HG02763 (cell line): ENCODE data around the gene PCDH9.
A peak's percentile ranks its signal among the peaks of the same experiment; 100 is the strongest.

Source experiments
- ATAC-seq: cut with Tn5 transposase; IDR thresholded peaks from one replicate; pipeline ENCODE4 v1.9.1; 2021; ENCODE audit warnings: mild to moderate bottlenecking, moderate library complexity; ENCODE audit not compliant: unreplicated experiment

The PCDH9 gene

DNA sequence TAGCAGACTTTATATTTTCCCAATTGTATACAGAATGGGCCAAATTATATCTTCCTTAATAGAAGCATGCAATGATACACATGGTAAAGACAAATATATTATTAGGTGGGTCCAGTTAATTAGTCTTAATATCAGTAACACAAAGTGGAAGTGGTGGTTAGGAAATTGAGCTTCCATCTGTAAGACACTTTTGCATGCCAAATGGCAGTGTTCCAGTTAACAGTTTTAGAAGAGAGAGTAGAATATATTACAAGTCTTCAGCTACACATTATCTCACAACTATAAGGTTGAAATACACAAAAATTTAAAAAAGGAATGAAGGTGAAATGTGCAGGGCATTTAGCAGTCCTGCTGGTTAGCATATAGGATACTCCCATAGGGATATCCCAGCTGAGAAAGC lies 536.5 kb downstream of the PCDH9 start:
- ATAC-seq = no peak

GRCh38 chr13:66691149-66691548 lies 539.0 kb downstream of the PCDH9 start:
- ATAC-seq = no peak

DNA sequence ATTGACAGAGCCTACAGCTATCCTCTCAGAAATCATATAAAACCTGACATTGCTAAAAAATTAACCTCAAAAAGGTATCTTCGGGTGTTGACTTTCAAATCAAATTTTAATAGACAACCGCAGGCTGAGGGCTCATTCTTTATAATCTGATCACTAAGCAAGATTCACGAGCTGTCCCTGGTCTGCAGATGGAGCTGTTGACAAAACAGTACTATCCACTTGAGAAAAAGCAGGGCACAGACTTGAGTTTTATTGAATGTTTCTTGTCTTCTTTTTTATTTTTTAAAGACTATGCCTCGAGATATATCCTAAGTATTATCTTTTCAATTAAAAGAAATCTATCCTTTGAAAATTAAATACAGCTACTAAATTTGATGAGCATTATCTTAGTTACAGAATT lies 540.5 kb downstream of the PCDH9 start:
- ATAC-seq = no peak

- ATAC-seq = no peak
These were observed 541.0 kb downstream of the PCDH9 start for GRCh38 chr13:66689037-66689619.

- no peak for ATAC-seq
These were observed 548.7 kb downstream of the PCDH9 start for GRCh38 chr13:66681403-66681802.

GRCh38 chr13:66680031-66680430 lies 550.1 kb downstream of the PCDH9 start:
- ATAC-seq = no peak

GRCh38 chr13:66675620-66676019 lies 554.5 kb downstream of the PCDH9 start:
- ATAC-seq = no peak

DNA sequence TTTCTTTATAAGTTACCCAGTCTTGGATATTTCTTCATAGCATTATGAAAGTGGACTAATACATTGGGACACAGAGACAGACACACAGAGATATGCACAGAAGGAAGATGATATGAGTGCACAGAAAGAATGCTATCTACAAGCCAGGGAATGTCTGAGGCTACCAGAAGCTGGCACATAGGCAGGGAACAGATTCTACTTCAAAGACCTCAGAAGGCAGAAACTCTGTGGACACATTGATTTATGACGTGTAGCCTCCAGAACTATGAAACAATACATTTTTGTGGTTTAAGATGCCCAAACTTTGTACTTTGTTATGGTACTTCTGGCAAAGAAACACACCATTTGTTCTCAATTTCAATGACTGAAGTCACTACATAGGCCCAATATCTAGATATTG lies 556.7 kb downstream of the PCDH9 start:
- no peak for ATAC-seq

- ATAC-seq = no peak
These were observed 564.1 kb downstream of the PCDH9 start for GRCh38 chr13:66665991-66666390.

DNA sequence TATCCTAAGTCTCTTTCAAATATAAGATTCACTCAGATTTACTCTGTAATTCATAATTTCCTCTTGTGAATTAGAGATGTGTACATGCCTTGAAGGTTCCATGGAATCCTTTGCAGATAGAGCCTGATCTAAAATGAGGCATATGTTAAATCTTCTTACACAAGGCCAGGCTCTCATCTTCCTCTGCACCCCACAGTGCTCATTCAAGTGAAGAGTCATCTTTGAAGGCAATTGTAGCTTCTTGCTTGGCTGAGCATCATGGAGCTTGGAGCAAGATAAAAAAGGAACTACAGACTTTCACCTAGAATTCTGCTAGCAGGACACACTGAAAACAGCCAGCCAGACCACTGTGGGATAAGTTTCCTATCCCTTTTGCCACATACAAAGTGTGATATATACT lies 566.4 kb downstream of the PCDH9 start:
- ATAC-seq = no peak

DNA sequence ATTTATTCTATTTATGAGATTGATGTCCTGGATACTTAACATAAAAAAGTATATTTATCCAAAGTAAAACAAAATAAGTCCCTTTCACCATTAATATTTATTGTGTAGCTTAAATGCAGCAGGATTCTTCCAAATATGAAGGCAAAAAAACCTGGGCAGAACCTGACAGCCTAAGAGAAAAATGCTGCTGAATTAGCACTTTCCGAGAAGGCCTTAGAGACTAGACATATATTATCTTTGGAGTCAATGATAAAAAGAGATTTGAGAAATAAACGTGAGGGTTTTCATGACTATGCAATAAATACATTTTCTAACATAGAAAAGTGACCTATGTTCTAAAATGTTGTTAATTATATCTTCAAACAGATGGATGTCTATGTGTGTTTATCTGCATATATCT lies 566.9 kb downstream of the PCDH9 start:
- no peak for ATAC-seq

DNA sequence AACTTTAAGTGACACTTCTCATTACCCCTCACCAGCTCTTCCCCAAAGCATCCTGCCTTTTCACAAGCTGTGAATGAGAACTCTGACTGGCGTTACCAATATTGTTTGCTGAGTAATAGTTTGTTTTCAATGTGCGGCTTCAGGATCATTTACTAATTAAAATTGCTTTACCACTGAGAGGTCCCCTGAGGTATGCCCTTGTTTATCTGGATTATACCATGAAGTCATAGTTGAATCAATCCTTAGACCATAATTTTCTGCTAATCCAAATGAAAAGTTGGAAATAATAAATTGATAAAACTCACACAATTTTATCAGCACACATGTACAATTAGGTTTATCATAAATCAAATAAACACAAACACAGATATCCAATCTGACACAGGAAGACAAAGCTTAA lies 568.8 kb downstream of the PCDH9 start:
- ATAC-seq = no peak

DNA sequence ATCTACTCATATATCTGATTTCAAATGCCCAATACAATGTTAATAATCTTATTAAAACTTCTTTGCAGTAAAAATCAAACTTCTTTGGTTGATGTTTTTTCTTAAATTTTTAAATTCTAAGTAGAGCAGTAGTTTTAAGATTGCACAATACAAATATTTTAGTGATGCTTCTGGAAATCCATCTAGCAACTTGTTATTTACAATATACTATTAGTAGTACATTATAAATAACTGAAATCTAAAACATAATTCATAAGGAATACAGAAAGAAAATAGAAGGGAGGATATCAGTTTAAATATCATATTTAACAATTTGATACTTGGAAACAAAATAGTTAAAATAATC lies 569.7 kb downstream of the PCDH9 start:
- no peak for ATAC-seq

DNA sequence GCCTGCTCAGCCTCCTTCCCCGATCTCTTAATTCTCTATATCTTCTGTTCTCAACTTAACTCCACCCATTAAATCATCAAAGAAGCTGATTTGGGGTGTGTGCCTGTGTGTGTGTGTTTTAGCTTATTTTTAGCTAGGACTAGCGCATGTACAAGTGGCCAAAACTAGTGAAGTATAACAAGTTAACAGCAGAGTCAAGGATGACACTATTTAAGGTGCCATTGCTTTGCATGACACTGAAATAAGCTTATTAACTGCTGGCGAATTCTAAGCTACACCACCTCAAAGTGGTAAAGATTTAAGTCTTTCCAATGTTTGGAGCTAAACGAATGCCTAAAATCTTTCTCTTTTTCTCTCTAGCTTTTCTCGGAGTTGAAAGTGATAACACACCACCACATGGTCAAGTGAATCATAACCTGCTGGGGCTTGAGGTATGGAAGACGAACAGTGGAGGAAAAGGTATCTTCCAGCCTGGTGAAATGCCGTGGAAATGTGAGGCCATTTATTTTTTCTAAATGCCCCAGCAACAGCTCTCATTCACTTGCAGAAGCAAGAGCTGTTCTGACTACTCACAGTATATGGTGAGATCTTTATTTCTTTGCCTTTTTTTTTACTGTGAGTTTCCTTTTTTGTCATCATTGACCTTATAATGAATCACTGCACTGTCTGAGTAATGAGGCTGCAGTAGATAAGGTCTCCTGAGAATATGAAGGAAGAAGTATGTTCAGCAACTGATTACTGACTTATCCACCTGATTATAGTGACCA lies 570.3 kb downstream of the PCDH9 start:
- ATAC-seq = peak; percentile 79

- ATAC-seq = no peak
These were observed 570.9 kb downstream of the PCDH9 start for GRCh38 chr13:66659286-66659685.

- ATAC-seq = no peak
These were observed 572.8 kb downstream of the PCDH9 start for GRCh38 chr13:66657165-66657881.

- no peak for ATAC-seq
These were observed 574.2 kb downstream of the PCDH9 start for GRCh38 chr13:66655847-66656454.

GRCh38 chr13:66644855-66645460 lies 585.2 kb downstream of the PCDH9 start:
- ATAC-seq = no peak

GRCh38 chr13:66640231-66640630 lies 589.9 kb downstream of the PCDH9 start:
- peak; percentile 43 for ATAC-seq

- no peak for ATAC-seq
These were observed 591.1 kb downstream of the PCDH9 start for GRCh38 chr13:66639044-66639443.

DNA sequence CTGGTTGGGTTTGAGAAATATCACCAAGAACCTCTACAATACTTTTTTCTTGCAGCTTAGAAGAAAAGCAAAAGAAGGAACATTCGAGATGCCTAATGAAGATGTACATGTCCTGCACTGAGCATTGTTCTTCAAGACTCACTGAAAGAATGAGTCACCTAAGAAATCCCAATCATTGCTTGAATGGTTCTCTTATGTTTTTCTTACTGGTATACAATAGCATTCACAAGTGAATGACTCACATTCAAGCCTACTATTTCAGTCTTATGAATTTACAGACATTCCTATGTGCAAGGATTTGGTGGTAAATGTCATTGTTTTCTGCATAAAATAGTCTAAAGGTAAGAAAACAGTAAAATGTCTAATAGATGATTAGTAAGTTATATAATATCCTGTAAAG lies 594.6 kb downstream of the PCDH9 start:
- no peak for ATAC-seq
